CD4-positive, alpha-beta T cell (primary cell): ENCODE data around the gene CASP12. TPM values are rescaled to one million over a fixed set of nuclear protein-coding genes. Genes with fewer than 3 reads are reported as not detected.

ENCODE experiments used
- ATAC-seq: fragments of 200-7000 bp; cut with Tn5 transposase; one replicate; pipeline ENCODE4 v1.10.0; 2022; ENCODE audit warnings: mild to moderate bottlenecking; ENCODE audit not compliant: poor library complexity
- CTCF ChIA-PET: fragments of 350-600 bp; sonication (Branson Sonifier 250); formaldehyde crosslinking; loops from one replicate; lab custom pipeline; 2021; ENCODE audit warnings: antibody characterized with exemption, inconsistent platforms; lab: Charles Lee
- POLR2A ChIA-PET: fragments of 350-600 bp; sonication (Branson Sonifier 250); formaldehyde crosslinking; loops from one replicate; lab custom pipeline; 2021; ENCODE audit warnings: antibody characterized with exemption, inconsistent platforms; lab: Charles Lee
- DNase-seq, 14 experiments: peaks; one replicate each; pipeline ENCODE4 v3.0.0-alpha.2; 2013 to 2020; ENCODE audit warnings: mixed read lengths in 2 of 14
- H3K27ac ChIP-seq, 2 donors: one replicate each; pipeline versions ENCODE4 v1.5.1 to v1.7.0; 2013; ENCODE audit warnings: low read length in 2 of 2, low read depth in 1 of 2, mild to moderate bottlenecking in 1 of 2
- H3K27me3 ChIP-seq, 2 experiments: 1 replicate in 1 of 2; 2 replicates in 1 of 2; pipeline versions ENCODE4 v1.6.1 to v1.7.0; 2013; ENCODE audit warnings: low read length in 2 of 2, control low read depth in 1 of 2, mild to moderate bottlenecking in 1 of 2, moderate library complexity in 1 of 2; ENCODE audit not compliant: insufficient read depth in 2 of 2, control insufficient read depth in 1 of 2
- H3K36me3 ChIP-seq: one replicate; pipeline ENCODE4 v1.6.1; 2013; ENCODE audit warnings: low read length, control low read depth; ENCODE audit not compliant: insufficient read depth
- H3K4me1 ChIP-seq: one replicate; pipeline ENCODE4 v1.6.1; 2013; ENCODE audit warnings: low read length, control low read depth; ENCODE audit not compliant: insufficient read depth
- H3K4me3 ChIP-seq: one replicate; pipeline ENCODE4 v1.5.1; 2013; ENCODE audit warnings: mild to moderate bottlenecking, low read length, moderate library complexity
- H3K9me3 ChIP-seq, 2 experiments: 1 replicate in 1 of 2; 2 replicates in 1 of 2; pipeline versions ENCODE4 v1.6.1 to v1.7.0; 2013; ENCODE audit warnings: low read length in 2 of 2, mild to moderate bottlenecking in 2 of 2, control low read depth in 1 of 2, moderate library complexity in 1 of 2; ENCODE audit not compliant: control insufficient read depth in 1 of 2, insufficient read depth in 1 of 2
- H3K27ac Mint-ChIP-seq: one replicate; pipeline ENCODE4 v1.8.0; 2020; ENCODE audit warnings: mixed read lengths
- H3K27me3 Mint-ChIP-seq: one replicate; pipeline ENCODE4 v1.8.0; 2021; ENCODE audit warnings: mixed read lengths
- H3K36me3 Mint-ChIP-seq: one replicate; pipeline ENCODE4 v1.8.0; 2021; ENCODE audit warnings: low read depth, mixed read lengths
- H3K4me1 Mint-ChIP-seq: one replicate; pipeline ENCODE4 v1.8.0; 2021; ENCODE audit warnings: low read depth, mixed read lengths
- H3K4me3 Mint-ChIP-seq: one replicate; pipeline ENCODE4 v1.8.0; 2020; ENCODE audit warnings: mild to moderate bottlenecking, mixed read lengths
- H3K9me3 Mint-ChIP-seq: one replicate; pipeline ENCODE4 v1.8.0; 2020; ENCODE audit warnings: mixed read lengths
- intact Hi-C, 2 experiments: fragments of 100-400 bp; cut with DNase I in 1 of 2; cut with micrococcal nuclease in 1 of 2; formaldehyde crosslinking; loops; one replicate each; pipeline versions ENCODE4 v1.15.1 to v1.9.0; 2023 to 2025; cut with DNase I, micrococcal nuclease
- polyA plus RNA-seq, 2 donors: library from polyadenylated mRNA; unstranded; fragments of 120-200 nt; gene quantifications; one replicate each; pipeline ENCODE4 v1.2.1, GENCODE V29; 2013
- total RNA-seq, 174 experiments: library from RNA in 2 of 174; stranded (reverse) in 2 of 174; gene quantifications; one replicate each; pipeline ENCODE4 v1.2.3 and lab custom pipeline; 2021 to 2026
- TF ChIP-seq, protein P1 (sequence below): fragments of 200-600 bp; IDR thresholded peaks from one replicate; pipeline ENCODE4 v1.8.0; 2022; ENCODE audit warnings: antibody characterized with exemption, mild to moderate bottlenecking

The CASP12 gene
- not detected for total RNA-seq
- 0.19 TPM for polyA plus RNA-seq (2013, experiment 1 of 2)
- polyA plus RNA-seq (2013, experiment 2 of 2): 0.10 TPM
- total RNA-seq (lab: John Stamatoyannopoulos, UW): 0 to 0.52 (median 0.11) reads per million in 172 experiments

- no peak for ATAC-seq
Observed at GRCh38 chr11:104897891-104898684, at the start of gene CASP12. Gene CASP12, minus strand, starts transcription at chr11:104898460.

GRCh38 chr11:104946907-104947306 is 48.6 kb upstream of the CASP12 start:
- peak overlapping the region; percentile 2 for H3K27ac Mint-ChIP-seq
- ATAC-seq: peak; percentile 86
- no peaks in the 10 kb centered on the region for H3K4me1 ChIP-seq

More at GRCh38 chr11:104897891-104898684, at the start of gene CASP12:
- Histone ChIP-seq H3K4me3 (peak within 1 kb of the TSS; percentile 11), H3K9me3 (no peaks in the 10 kb centered on the region), H3K27me3 (no peaks in the 10 kb centered on the region), H3K36me3 (no peaks in the 10 kb centered on the region), H3K27ac (peak within 1 kb of the TSS in 1 of 2 donors; percentile 65), H3K4me1 (no peaks in the 10 kb centered on the region)
- DNase-seq: peak in 3 of 14 experiments; percentile 14 to 61 (median 41)
- Mint-ChIP-seq H3K9me3 (no peaks in the 10 kb centered on the region), H3K27ac (no peak within 1 kb of the TSS), H3K27me3 (no peaks in the 10 kb centered on the region), H3K4me1 (peaks cover 16% of the 10 kb centered on the region), H3K4me3 (no peak within 1 kb of the TSS), H3K36me3 (no peaks in the 10 kb centered on the region)
- TF ChIP-seq, protein P1, sequence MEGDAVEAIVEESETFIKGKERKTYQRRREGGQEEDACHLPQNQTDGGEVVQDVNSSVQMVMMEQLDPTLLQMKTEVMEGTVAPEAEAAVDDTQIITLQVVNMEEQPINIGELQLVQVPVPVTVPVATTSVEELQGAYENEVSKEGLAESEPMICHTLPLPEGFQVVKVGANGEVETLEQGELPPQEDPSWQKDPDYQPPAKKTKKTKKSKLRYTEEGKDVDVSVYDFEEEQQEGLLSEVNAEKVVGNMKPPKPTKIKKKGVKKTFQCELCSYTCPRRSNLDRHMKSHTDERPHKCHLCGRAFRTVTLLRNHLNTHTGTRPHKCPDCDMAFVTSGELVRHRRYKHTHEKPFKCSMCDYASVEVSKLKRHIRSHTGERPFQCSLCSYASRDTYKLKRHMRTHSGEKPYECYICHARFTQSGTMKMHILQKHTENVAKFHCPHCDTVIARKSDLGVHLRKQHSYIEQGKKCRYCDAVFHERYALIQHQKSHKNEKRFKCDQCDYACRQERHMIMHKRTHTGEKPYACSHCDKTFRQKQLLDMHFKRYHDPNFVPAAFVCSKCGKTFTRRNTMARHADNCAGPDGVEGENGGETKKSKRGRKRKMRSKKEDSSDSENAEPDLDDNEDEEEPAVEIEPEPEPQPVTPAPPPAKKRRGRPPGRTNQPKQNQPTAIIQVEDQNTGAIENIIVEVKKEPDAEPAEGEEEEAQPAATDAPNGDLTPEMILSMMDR: no peak
- CTCF ChIA-PET: no interaction called here
- intact Hi-C loops: no loop called here
- POLR2A ChIA-PET: no interaction called here

DNA sequence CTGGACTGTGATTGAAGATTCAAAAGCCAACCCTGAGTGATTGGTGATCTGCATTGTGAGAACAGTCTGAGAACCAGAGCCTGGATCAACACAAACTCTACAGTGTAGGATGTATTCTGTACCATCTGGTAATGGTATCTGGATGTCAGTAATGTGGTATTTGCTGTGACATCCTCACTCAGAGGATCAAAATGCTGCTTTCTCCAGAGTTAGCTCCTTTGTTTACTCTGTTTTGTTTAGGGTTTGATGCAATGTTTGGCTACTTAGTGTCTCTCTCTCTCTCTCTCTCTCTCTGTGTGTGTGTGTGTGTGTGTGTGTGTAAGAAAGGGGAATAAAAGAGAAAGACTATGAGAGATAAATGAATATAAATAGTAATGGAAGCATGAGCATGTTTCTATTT is 45.8 kb upstream of the CASP12 start:
- Histone ChIP-seq H3K4me1 (no peaks in the 10 kb centered on the region), H3K27ac (no peak overlapping the region), H3K27me3 (no peaks in the 10 kb centered on the region), H3K9me3 (no peaks in the 10 kb centered on the region), H3K4me3 (no peak overlapping the region), H3K36me3 (peaks cover 58% of the 10 kb centered on the region)
- H3K27ac Mint-ChIP-seq: peak overlapping the region; percentile 16
- H3K9me3 Mint-ChIP-seq: no peaks in the 10 kb centered on the region
- DNase-seq (no peak), ATAC-seq (no peak)
- peaks cover 15% of the 10 kb centered on the region for H3K4me1 Mint-ChIP-seq
- H3K27me3 Mint-ChIP-seq: no peaks in the 10 kb centered on the region
- TF ChIP-seq, protein P1: no peak
- CTCF ChIA-PET: no interaction called here
- H3K36me3 Mint-ChIP-seq: peaks cover 59% of the 10 kb centered on the region
- no peak overlapping the region for H3K4me3 Mint-ChIP-seq
- POLR2A ChIA-PET: no interaction called here
- intact Hi-C loops: loop anchor here in 1 of 2 experiments (10.0 kb wide), 1 partner anchor 339 kb away; no protein-coding TSS in a partner anchor

More at GRCh38 chr11:104946907-104947306, 48.6 kb upstream of the CASP12 start:
- Histone ChIP-seq H3K27me3 (no peaks in the 10 kb centered on the region), H3K4me3 (no peak overlapping the region), H3K36me3 (peaks cover 86% of the 10 kb centered on the region), H3K9me3 (no peaks in the 10 kb centered on the region), H3K27ac (no peak overlapping the region)
- H3K4me3 Mint-ChIP-seq: no peak overlapping the region
- peaks cover 23% of the 10 kb centered on the region for H3K4me1 Mint-ChIP-seq
- H3K9me3 Mint-ChIP-seq: no peaks in the 10 kb centered on the region
- peak in 5 of 14 experiments; percentile 8 to 76 (median 71) for DNase-seq
- POLR2A ChIA-PET: interaction anchor here (1.4 kb wide), 1 partner anchor 21 kb away, joined by 6 read pairs; the partner anchor contains the start of gene CASP4
- intact Hi-C loops: loop anchor here in 1 of 2 experiments (10.0 kb wide), 1 partner anchor 342 kb away; no protein-coding TSS in a partner anchor
- peaks cover 87% of the 10 kb centered on the region for H3K36me3 Mint-ChIP-seq
- no peaks in the 10 kb centered on the region for H3K27me3 Mint-ChIP-seq
- TF ChIP-seq, protein P1: peak; percentile 71
- CTCF ChIA-PET: interaction anchor here (1.7 kb wide), 1 partner anchor 15 kb away, joined by 4 read pairs; no protein-coding TSS in a partner anchor
